GM20000 (cell line): ENCODE data around the gene ANTKMT.

Source experiments
- DNase-seq: peaks from one replicate; pipeline ENCODE4 v3.0.0; 2012; ENCODE audit warnings: low spot score
- TF ChIP-seq, protein P1 (sequence below): IDR thresholded peaks from 2 replicates; pipeline ENCODE4 v1.5.1; 2012; ENCODE audit warnings: mild to moderate bottlenecking, control low read depth; ENCODE audit errors: extremely low read depth, missing control alignments

Gene ANTKMT

DNA sequence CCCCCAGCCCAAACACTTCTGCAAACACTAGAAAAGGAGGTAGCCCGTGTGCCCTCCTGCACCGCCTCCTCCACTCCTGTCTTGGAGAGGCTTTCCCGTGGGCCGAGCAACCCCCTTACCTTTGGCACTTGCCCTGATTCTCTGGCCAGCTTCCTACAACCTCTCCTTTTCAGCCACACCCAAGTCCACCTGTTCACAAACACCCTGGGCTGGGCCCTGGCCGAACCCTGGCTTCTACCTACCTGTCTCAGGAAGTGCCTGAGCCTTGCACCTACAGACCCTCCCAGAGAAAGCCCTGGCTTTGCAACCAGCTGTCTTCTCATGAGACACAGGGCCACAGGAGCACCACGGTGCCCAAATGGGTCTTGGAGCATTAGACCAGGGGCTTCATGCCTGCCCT lies 2.0 kb upstream of the ANTKMT start:
- no peak for DNase-seq
- TF ChIP-seq, protein P1, sequence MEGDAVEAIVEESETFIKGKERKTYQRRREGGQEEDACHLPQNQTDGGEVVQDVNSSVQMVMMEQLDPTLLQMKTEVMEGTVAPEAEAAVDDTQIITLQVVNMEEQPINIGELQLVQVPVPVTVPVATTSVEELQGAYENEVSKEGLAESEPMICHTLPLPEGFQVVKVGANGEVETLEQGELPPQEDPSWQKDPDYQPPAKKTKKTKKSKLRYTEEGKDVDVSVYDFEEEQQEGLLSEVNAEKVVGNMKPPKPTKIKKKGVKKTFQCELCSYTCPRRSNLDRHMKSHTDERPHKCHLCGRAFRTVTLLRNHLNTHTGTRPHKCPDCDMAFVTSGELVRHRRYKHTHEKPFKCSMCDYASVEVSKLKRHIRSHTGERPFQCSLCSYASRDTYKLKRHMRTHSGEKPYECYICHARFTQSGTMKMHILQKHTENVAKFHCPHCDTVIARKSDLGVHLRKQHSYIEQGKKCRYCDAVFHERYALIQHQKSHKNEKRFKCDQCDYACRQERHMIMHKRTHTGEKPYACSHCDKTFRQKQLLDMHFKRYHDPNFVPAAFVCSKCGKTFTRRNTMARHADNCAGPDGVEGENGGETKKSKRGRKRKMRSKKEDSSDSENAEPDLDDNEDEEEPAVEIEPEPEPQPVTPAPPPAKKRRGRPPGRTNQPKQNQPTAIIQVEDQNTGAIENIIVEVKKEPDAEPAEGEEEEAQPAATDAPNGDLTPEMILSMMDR = no peak

DNA sequence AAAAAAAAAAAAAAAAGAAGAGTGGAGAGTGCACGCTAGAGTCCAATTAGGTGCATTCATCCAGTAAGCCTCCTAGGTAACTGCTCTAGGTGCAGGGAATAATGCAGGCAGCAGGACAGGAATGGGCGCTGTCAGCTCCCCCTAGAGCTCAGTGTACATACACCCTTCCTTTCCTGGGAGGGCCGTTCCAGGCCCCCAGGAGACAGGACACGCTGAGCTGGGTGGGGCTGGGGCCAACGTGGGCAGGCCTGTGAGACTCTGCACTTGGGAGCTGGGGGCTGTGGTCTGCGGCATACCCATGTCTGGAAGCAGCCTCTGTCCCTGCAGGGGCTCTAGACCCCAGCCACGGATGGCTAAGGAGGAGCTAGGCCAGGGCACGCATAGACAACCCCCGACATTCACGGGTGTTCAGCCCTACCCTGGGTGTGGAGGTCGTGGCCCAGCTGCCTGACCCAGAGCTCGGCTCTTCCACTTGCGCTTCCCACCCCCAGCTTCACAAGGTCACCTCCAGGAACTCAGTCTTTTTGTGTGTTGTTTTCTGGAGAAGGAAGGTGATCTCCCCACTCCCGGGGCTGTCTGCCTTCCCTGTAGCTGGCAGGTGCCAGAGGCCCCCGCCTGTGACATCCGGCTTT lies 1.0 kb upstream of the ANTKMT start:
- TF ChIP-seq, protein P1 = no peak
- no peak for DNase-seq

DNA sequence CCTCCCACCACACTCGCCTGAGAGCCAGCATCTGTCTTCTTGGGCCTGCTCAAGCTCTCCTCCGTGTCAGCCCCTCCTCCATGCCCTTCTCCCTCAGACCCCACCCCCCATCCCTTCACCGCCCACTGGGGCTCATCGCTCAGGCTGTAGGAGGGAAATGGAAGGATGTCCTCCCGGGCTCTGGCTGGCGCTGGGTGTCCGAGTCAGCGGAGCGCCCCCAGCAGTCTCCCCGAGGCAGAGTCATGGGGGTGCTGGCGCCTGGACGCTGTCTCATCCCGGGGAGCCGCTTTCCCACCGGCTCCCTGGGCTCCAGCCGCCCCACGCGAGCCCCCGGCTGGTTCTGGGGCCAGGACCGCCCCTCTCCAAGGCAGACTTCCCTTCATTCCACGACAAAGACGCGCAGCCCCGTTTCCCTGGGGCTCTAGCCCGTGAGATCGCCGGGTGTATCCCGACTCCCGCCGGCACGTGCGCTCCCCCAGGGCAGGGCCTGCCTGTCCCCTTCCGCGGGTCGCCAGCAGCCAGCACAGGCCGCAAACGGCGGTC lies 428 bp upstream of the ANTKMT start:
- TF ChIP-seq, protein P1 = peak; percentile 17
- peak; percentile 82 for DNase-seq

DNA sequence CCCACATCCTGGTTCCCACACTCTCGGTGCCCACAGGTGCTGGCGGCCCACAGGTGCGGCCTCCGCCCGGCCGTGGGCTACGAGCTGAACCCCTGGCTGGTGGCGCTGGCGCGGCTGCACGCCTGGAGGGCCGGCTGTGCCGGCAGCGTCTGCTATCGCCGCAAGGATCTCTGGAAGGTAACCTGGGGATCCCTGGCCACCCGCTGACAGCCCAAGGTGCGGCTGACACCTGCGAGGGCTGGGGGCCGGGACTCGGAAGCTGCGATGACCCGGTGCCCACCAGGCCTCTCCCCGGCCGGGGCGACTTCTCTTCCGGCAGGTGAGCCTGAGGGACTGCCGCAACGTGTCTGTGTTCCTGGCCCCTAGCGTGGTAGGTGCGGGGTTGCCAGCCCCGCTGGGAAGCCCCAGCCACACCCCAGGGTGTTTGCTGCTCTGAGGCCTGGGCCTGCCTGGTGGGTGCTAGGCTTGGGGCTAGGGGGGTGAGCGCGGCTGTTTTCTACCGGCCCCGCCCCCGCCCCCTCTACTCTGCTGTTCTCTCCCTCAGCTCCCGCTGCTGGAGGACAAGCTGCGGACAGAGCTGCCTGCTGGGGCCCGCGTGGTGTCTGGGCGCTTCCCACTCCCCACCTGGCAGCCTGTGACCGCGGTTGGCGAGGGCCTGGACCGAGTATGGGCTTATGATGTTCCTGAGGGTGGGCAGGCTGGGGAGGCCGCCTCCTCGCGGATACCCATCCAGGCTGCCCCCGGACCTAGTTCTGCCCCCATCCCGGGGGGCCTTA lies 1.0 kb downstream of the ANTKMT start:
- DNase-seq = no peak
- TF ChIP-seq, protein P1 = no peak

DNA sequence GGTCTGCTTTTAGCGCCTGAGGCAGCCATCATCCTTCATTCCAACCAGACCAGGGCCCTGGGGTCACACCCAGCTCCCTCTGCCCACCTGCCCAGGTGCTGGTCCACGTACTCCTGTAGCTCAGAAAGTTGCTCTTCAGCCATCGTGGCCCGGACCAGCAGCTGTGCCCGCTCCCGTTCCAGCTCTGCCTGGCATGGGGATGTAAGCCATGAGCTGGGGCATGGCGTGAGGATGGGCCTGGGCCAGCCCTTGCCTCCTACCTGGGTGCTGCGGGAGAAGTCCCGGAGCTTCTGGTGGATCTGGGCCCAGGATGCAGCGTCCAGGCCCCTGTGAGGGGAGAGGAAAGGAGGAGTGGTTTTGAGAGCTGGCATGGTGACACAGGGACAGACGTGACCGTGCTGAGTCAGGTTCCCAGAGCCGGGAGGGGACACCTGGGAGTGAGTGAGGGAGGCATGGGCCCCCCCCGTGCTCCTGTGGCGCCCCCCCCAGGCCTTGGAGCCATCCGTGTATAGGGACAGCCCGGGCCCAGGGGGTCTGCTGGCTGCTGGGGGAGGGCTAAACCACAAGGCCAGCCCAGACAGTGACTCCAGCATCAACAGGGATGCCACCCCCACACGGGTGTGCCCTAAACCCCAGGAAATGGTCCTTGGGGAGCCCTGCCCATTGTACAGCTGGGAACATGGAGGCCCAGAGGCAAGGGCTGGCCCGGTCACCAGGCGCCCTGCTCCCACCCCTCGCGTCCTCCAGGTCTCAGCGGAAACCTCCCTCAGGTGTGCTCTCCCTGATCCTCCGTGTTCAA lies 2.1 kb downstream of the ANTKMT start:
- TF ChIP-seq, protein P1 = no peak
- DNase-seq = no peak

DNA sequence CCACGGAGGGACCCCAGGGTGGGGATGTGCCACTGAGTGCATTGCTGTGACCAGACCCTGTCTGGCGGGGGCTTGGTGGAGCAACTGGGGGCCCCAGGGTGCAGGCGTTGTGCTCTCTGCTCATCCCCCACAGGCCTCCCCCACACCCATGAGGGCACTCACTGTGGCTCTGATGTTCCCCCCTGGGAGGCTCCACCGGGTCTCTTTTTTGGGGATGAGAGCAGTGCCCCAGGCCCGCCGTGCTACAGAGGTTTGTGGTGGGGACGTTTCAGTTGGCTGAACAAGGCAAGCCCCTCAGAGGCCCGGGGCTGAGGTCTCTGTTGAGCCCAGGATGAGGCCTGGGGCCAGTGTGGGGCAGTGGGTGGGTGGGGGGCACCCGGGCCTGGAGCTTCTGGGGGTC lies 2.7 kb downstream of the ANTKMT start:
- TF ChIP-seq, protein P1 = no peak
- no peak for DNase-seq
